SK-N-SH treated with all-trans-retinoic acid at 6 μM for 48 hours (cell line): Measurements from ENCODE around the gene SPAG9.

Source experiments
- ATAC-seq: fragments of 200-7000 bp; cut with Tn5 transposase; 3 replicates; pipeline ENCODE4 v1.9.1; 2020; ENCODE audit warnings: mild to moderate bottlenecking, moderate library complexity
- ARNTL ChIP-seq: fragments of 450-650 bp; formaldehyde crosslinking; IDR thresholded peaks from 2 replicates; pipeline ENCODE4 v1.5.0; 2020; ENCODE audit warnings: low read depth, mild to moderate bottlenecking, moderate library complexity, borderline replicate concordance
- BACH2 ChIP-seq: fragments of 250-450 bp; sonication (Bioruptor Pico); IDR thresholded peaks from 2 replicates; pipeline ENCODE4 v1.9.0; 2021; ENCODE audit warnings: mild to moderate bottlenecking, borderline replicate concordance
- CSDC2 ChIP-seq: fragments of 250-450 bp; sonication (Bioruptor Pico); IDR thresholded peaks from 2 replicates; pipeline ENCODE4 v1.5.0; 2020; ENCODE audit warnings: mild to moderate bottlenecking, moderate library complexity
- ESRRG ChIP-seq: fragments of 250-450 bp; sonication (Bioruptor Pico); IDR thresholded peaks from 2 replicates; pipeline ENCODE4 v1.6.1; 2021; ENCODE audit warnings: mild to moderate bottlenecking
- GLIS3 ChIP-seq: fragments of 250-450 bp; sonication (Bioruptor Pico); IDR thresholded peaks from 2 replicates; pipeline ENCODE4 v1.5.0; 2020; ENCODE audit warnings: mild to moderate bottlenecking, moderate library complexity
- ISL1 ChIP-seq: fragments of 250-450 bp; sonication (Bioruptor Pico); IDR thresholded peaks from 2 replicates; pipeline ENCODE4 v2.1.2; 2022; ENCODE audit warnings: mild to moderate bottlenecking, moderate library complexity
- OSR1 ChIP-seq: fragments of 250-450 bp; sonication (Bioruptor Pico); IDR thresholded peaks from 2 replicates; pipeline ENCODE4 v1.8.0; 2022; ENCODE audit warnings: moderate library complexity, mild to moderate bottlenecking, inconsistent platforms
- PPARA ChIP-seq: fragments of 250-450 bp; sonication (Bioruptor Pico); IDR thresholded peaks from 2 replicates; pipeline ENCODE4 v1.5.0; 2020; ENCODE audit warnings: mild to moderate bottlenecking, borderline replicate concordance
- RARB ChIP-seq: fragments of 250-450 bp; sonication (Bioruptor Pico); IDR thresholded peaks from 2 replicates; pipeline ENCODE4 v1.8.0; 2021; ENCODE audit warnings: mild to moderate bottlenecking, moderate library complexity
- SNAI2 ChIP-seq: fragments of 250-450 bp; sonication (Bioruptor Pico); IDR thresholded peaks from 2 replicates; pipeline ENCODE4 v1.5.0; 2020; ENCODE audit warnings: mild to moderate bottlenecking, moderate library complexity
- TOX ChIP-seq: fragments of 250-450 bp; sonication (Bioruptor Pico); IDR thresholded peaks from 2 replicates; pipeline ENCODE4 v1.8.0; 2021; ENCODE audit warnings: mild to moderate bottlenecking, moderate library complexity, borderline replicate concordance
- TSHZ2 ChIP-seq: fragments of 250-450 bp; sonication (Bioruptor Pico); IDR thresholded peaks from 2 replicates; pipeline ENCODE4 v1.5.0; 2020; ENCODE audit warnings: mild to moderate bottlenecking, moderate library complexity
- ZC3H10 ChIP-seq: fragments of 250-450 bp; sonication (Bioruptor Pico); IDR thresholded peaks from 2 replicates; pipeline ENCODE4 v1.5.1; 2021; ENCODE audit warnings: mild to moderate bottlenecking, moderate library complexity
- ZFP30 ChIP-seq: fragments of 450-650 bp; formaldehyde crosslinking; IDR thresholded peaks from 2 replicates; pipeline ENCODE4 v1.5.0; 2022; ENCODE audit warnings: mild to moderate bottlenecking, moderate library complexity
- ZNF70 ChIP-seq: fragments of 450-650 bp; formaldehyde crosslinking; IDR thresholded peaks from 2 replicates; pipeline ENCODE4 v1.5.0; 2020; ENCODE audit warnings: mild to moderate bottlenecking, moderate library complexity
- ZNF8 ChIP-seq: fragments of 450-650 bp; formaldehyde crosslinking; IDR thresholded peaks from 2 replicates; pipeline ENCODE4 v1.5.0; 2020; ENCODE audit warnings: mild to moderate bottlenecking, moderate library complexity
- TF ChIP-seq, protein P1 (sequence below): fragments of 250-450 bp; sonication (Bioruptor Pico); IDR thresholded peaks from 2 replicates; pipeline ENCODE4 v1.5.1; 2020; ENCODE audit warnings: low read depth, mild to moderate bottlenecking, moderate library complexity
- TF ChIP-seq, protein P2 (sequence below): fragments of 250-450 bp; sonication (Bioruptor Pico); IDR thresholded peaks from 2 replicates; pipeline ENCODE4 v1.8.0; 2021; ENCODE audit warnings: low read depth, mild to moderate bottlenecking, moderate library complexity, borderline replicate concordance
- TF ChIP-seq, protein P3 (sequence below): fragments of 250-450 bp; sonication (Bioruptor Pico); IDR thresholded peaks from 2 replicates; pipeline ENCODE4 v1.8.0; 2020; ENCODE audit warnings: mild to moderate bottlenecking, moderate library complexity, borderline replicate concordance
- TF ChIP-seq, protein P4 (sequence below): fragments of 250-450 bp; sonication (Bioruptor Pico); IDR thresholded peaks from 2 replicates; pipeline ENCODE4 v1.5.1; 2021; ENCODE audit warnings: mild to moderate bottlenecking, moderate library complexity

Gene SPAG9

DNA sequence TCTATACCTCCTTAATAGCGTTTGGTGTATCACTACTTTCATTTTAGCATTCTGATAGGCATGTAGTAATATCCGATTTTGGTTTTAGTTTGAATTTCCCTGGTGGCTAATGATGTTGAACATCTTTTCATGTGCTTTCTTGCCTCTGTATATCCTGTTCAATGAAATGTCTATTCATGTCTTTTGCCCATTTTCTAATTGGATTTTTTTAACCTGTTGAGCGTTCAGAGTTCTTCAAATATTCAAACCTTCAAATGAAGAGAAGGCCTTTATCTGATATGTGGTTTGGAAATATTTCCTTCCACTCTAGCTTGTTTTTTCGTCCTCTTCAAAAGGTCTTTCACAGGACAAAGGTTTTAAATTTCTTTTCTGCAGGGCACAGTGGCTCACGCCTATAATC is 30.3 kb upstream of the SPAG9 start (continued):
- TF ChIP-seq, protein P1, sequence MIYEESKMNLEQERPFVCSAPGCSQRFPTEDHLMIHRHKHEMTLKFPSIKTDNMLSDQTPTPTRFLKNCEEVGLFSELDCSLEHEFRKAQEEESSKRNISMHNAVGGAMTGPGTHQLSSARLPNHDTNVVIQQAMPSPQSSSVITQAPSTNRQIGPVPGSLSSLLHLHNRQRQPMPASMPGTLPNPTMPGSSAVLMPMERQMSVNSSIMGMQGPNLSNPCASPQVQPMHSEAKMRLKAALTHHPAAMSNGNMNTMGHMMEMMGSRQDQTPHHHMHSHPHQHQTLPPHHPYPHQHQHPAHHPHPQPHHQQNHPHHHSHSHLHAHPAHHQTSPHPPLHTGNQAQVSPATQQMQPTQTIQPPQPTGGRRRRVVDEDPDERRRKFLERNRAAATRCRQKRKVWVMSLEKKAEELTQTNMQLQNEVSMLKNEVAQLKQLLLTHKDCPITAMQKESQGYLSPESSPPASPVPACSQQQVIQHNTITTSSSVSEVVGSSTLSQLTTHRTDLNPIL (CRISPR knock-in tag) = no peak
- TF ChIP-seq, protein P2, sequence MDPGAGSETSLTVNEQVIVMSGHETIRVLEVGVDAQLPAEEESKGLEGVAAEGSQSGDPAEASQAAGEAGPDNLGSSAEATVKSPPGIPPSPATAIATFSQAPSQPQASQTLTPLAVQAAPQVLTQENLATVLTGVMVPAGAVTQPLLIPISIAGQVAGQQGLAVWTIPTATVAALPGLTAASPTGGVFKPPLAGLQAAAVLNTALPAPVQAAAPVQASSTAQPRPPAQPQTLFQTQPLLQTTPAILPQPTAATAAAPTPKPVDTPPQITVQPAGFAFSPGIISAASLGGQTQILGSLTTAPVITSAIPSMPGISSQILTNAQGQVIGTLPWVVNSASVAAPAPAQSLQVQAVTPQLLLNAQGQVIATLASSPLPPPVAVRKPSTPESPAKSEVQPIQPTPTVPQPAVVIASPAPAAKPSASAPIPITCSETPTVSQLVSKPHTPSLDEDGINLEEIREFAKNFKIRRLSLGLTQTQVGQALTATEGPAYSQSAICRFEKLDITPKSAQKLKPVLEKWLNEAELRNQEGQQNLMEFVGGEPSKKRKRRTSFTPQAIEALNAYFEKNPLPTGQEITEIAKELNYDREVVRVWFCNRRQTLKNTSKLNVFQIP (CRISPR knock-in tag) = no peak

GRCh38 chr17:51149163-51149562 is 28.5 kb upstream of the SPAG9 start:
- no peak for ATAC-seq
- no peak for TF ChIP-seq ARNTL (CRISPR knock-in tag)
- no peak for TF ChIP-seq TOX (CRISPR knock-in tag)
- no peak for TF ChIP-seq TSHZ2
- TF ChIP-seq CSDC2 (CRISPR knock-in tag) = no peak
- TF ChIP-seq ISL1 = no peak
- TF ChIP-seq ZC3H10 (CRISPR knock-in tag) = no peak
- no peak for TF ChIP-seq SNAI2 (CRISPR knock-in tag)
- no peak for TF ChIP-seq ZFP30 (CRISPR knock-in tag)
- TF ChIP-seq ZNF8 (CRISPR knock-in tag) = no peak
- no peak for TF ChIP-seq GLIS3
- TF ChIP-seq, protein P3, sequence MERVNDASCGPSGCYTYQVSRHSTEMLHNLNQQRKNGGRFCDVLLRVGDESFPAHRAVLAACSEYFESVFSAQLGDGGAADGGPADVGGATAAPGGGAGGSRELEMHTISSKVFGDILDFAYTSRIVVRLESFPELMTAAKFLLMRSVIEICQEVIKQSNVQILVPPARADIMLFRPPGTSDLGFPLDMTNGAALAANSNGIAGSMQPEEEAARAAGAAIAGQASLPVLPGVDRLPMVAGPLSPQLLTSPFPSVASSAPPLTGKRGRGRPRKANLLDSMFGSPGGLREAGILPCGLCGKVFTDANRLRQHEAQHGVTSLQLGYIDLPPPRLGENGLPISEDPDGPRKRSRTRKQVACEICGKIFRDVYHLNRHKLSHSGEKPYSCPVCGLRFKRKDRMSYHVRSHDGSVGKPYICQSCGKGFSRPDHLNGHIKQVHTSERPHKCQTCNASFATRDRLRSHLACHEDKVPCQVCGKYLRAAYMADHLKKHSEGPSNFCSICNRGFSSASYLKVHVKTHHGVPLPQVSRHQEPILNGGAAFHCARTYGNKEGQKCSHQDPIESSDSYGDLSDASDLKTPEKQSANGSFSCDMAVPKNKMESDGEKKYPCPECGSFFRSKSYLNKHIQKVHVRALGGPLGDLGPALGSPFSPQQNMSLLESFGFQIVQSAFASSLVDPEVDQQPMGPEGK (CRISPR knock-in tag) = no peak
- TF ChIP-seq PPARA = no peak
- TF ChIP-seq, protein P1 (CRISPR knock-in tag) = no peak
- no peak for TF ChIP-seq ZNF70 (CRISPR knock-in tag)
- no peak for TF ChIP-seq OSR1 (CRISPR knock-in tag)
- TF ChIP-seq, protein P4, sequence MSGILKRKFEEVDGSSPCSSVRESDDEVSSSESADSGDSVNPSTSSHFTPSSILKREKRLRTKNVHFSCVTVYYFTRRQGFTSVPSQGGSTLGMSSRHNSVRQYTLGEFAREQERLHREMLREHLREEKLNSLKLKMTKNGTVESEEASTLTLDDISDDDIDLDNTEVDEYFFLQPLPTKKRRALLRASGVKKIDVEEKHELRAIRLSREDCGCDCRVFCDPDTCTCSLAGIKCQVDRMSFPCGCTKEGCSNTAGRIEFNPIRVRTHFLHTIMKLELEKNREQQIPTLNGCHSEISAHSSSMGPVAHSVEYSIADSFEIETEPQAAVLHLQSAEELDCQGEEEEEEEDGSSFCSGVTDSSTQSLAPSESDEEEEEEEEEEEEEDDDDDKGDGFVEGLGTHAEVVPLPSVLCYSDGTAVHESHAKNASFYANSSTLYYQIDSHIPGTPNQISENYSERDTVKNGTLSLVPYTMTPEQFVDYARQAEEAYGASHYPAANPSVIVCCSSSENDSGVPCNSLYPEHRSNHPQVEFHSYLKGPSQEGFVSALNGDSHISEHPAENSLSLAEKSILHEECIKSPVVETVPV (CRISPR knock-in tag) = no peak
- no peak for TF ChIP-seq ESRRG
- TF ChIP-seq RARB (CRISPR knock-in tag) = no peak
- TF ChIP-seq BACH2 (CRISPR knock-in tag) = no peak

DNA sequence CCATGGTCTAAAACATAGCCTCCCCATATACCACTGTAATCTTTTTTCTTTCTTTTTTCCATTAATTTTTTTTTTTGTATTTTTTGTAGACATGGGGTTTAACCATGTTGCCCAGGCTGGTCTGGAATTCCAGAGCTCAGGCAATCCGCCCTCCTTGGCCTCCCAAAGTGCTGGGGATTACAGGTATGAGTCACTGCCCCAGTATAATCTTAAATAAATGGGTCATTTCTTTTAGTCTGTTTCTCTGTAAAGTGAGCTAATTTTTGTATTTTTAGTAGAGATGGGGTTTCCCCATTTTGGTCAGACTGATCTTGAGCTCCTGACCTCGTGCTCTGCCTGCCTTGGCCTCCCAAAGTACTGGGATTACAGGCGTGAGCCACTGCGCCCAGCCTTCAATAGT is 27.0 kb upstream of the SPAG9 start:
- no peak for ATAC-seq
- no peak for TF ChIP-seq BACH2 (CRISPR knock-in tag)
- TF ChIP-seq GLIS3 = no peak
- no peak for TF ChIP-seq ZNF70 (CRISPR knock-in tag)
- TF ChIP-seq, protein P2 (CRISPR knock-in tag) = no peak
